Ovary (tissue), 9 donors: ENCODE data around the gene CAV1. TPM values are rescaled to one million over a fixed set of nuclear protein-coding genes. Genes with fewer than 3 reads are reported as not detected.

ENCODE experiments used
- DNase-seq, 5 donors: peaks; one replicate each; pipeline ENCODE4 v3.0.0-alpha.2; 2019 to 2020
- H3K27ac ChIP-seq, 2 donors: fragments of 200-600 bp; one replicate each; pipeline versions ENCODE4 v1.5.1 to v1.8.0; 2019 to 2022
- H3K27me3 ChIP-seq: fragments of 200-600 bp; one replicate; pipeline ENCODE4 v1.8.0; 2022
- H3K36me3 ChIP-seq: fragments of 200-600 bp; sonication (generic); one replicate; pipeline ENCODE4 v1.5.1; 2019
- H3K4me1 ChIP-seq: one replicate; pipeline ENCODE4 v1.8.1; 2013; ENCODE audit warnings: mild to moderate bottlenecking, moderate library complexity; ENCODE audit not compliant: insufficient read depth
- H3K4me3 ChIP-seq: fragments of 200-600 bp; sonication (generic); one replicate; pipeline ENCODE4 v1.5.1; 2017
- H3K9me3 ChIP-seq, 2 donors: fragments of 200-600 bp in 1 of 2; sonication (generic) in 1 of 2; one replicate each; pipeline versions ENCODE4 v1.5.1 to v1.8.1; 2013 to 2019; ENCODE audit warnings: mild to moderate bottlenecking in 1 of 2, moderate library complexity in 1 of 2
- CTCF ChIP-seq, 3 donors: fragments of 450-650 bp in 2 of 3; fragments of 200-600 bp in 1 of 3; IDR thresholded peaks; one replicate each; pipeline versions ENCODE4 v1.5.1 to v1.8.0; 2016 to 2022; ENCODE audit warnings: antibody characterized with exemption in 3 of 3, mild to moderate bottlenecking in 1 of 3
- EP300 ChIP-seq: sonication (generic); formaldehyde crosslinking; IDR thresholded peaks from one replicate; pipeline ENCODE4 v1.6.1; 2017; ENCODE audit warnings: antibody characterized with exemption
- POLR2A ChIP-seq: fragments of 450-650 bp; IDR thresholded peaks from one replicate; pipeline ENCODE4 v1.6.1; 2017; ENCODE audit warnings: antibody characterized with exemption, mild to moderate bottlenecking, moderate library complexity
- WGBS, 3 donors: extraction: QIAGEN DNeasy Blood & Tissue Kit in 1 of 3; methylation state at CpG; one replicate each; pipeline versions ENCODE4 v1.1.5 to v1.1.7; 2013 to 2017; 5-methylcytosine and 5-hydroxymethylcytosine counted together
- intact Hi-C, 4 donors: fragments of 100-400 bp; cut with DNase I; formaldehyde crosslinking; loops; one replicate each; pipeline versions ENCODE4 v1.11.0 to v1.15.1; 2022 to 2023
- polyA plus RNA-seq, 2 donors: library from polyadenylated mRNA; stranded (reverse); fragments of 200-250 nt in 1 of 2; fragments of 350-450 nt in 1 of 2; fragmentation: Illumina TruSeq in 1 of 2; extraction: RNeasy Lipid Tissue Mini Kit (QIAGEN cat#74804) in 1 of 2; gene quantifications; one replicate each; pipeline ENCODE4 v1.2.3, GENCODE V29; 2013 to 2014
- total RNA-seq, 7 donors: library from RNA; depleted of rRNA in 2 of 7; stranded (reverse); fragments of >200 nt in 2 of 7; fragmentation: NEBNext Ultra II Directional in 3 of 7; extraction: Animal tissue kit (Norgen Biotek cat#: 25700) in 3 of 7; gene quantifications; one replicate each; pipeline versions ENCODE4 v1.1.0 to v1.2.4, GENCODE V29; 2016 to 2023
- donor health status: DM: no; HTN: no; CAD: no; lungs with moderate emphysema.
- donor health status: DM: no; HTN: no; CAD: no.
- donor health status: Bipolar disorder and iron deficiency.
- donor health status: DM: yes; HTN: yes; CAD: no.
- donor health status: DM: no; HTN: no; CAD: no.
- donor health status: DM: yes; HTN: yes; CAD: no.

The CAV1 gene
- total and polyA plus RNA-seq, 9 donors, result 47.3 to 287 (median 101) TPM

GRCh38 chr7:116549370-116549769 is 24.5 kb downstream of the CAV1 start:
- no peak for DNase-seq
- H3K27ac ChIP-seq, result no peak overlapping the region
- H3K4me1 ChIP-seq, result peaks cover 2% of the 10 kb centered on the region
- no peaks in the 10 kb centered on the region for H3K27me3 ChIP-seq
- TF ChIP-seq CTCF (IDR thresholded peaks at IDR 0.05), result no peak
- intact Hi-C loops, result no loop called here
- no peaks in the 10 kb centered on the region for H3K36me3 ChIP-seq
- H3K4me3 ChIP-seq, result no peak overlapping the region
- no peaks in the 10 kb centered on the region for H3K9me3 ChIP-seq

- no peak for TF ChIP-seq CTCF (IDR thresholded peaks at IDR 0.05)
- no peak for TF ChIP-seq POLR2A
- no peak for TF ChIP-seq EP300
- no peak overlapping the region for H3K27ac ChIP-seq
- H3K4me1 ChIP-seq, result peaks cover 1% of the 10 kb centered on the region
- no peaks in the 10 kb centered on the region for H3K36me3 ChIP-seq
- WGBS, 3 donors, result 95 to 97% (median 95%) methylated on average over 5 of the region's 5 CpGs
- H3K27me3 ChIP-seq, result no peaks in the 10 kb centered on the region
- no peaks in the 10 kb centered on the region for H3K9me3 ChIP-seq
- intact Hi-C loops, result no loop called here
- no peak overlapping the region for H3K4me3 ChIP-seq
- no peak for DNase-seq
Observed at GRCh38 chr7:116551692-116552091, 26.9 kb downstream of the CAV1 start.

DNA sequence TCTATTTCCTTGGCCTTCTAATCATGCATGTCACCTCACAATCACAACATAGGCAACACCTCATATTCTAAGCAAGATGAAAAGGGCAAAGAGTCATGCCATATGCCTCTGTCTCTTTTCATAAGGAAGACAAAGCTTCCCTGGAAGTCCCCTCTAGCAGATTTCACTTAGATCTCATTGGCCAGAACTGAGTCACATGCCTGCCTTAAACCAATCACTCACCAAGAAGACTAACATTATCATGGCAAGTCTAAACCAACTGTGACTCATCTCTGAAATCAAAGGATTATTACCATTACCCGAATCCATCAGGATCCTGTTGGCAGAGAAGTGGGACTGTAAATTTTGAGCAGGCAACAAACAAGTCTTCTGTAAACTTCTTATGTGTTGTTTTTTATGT is 27.8 kb downstream of the CAV1 start:
- 62 to 85% (median 76%) methylated on average over 1 of the region's 1 CpG for WGBS, 3 donors
- DNase-seq, result no peak
- TF ChIP-seq POLR2A (no peak), CTCF (IDR thresholded peaks at IDR 0.05) (no peak), EP300 (no peak)
- intact Hi-C loops, result no loop called here
- Histone ChIP-seq H3K4me3 (no peak overlapping the region), H3K36me3 (no peaks in the 10 kb centered on the region), H3K4me1 (no peaks in the 10 kb centered on the region), H3K27me3 (no peaks in the 10 kb centered on the region), H3K27ac (no peak overlapping the region), H3K9me3 (no peaks in the 10 kb centered on the region)

- H3K36me3 ChIP-seq, result no peaks in the 10 kb centered on the region
- no peaks in the 10 kb centered on the region for H3K27me3 ChIP-seq
- WGBS, 3 donors, result 50 to 67% (median 59%) methylated on average over 3 of the region's 3 CpGs
- H3K9me3 ChIP-seq, result no peaks in the 10 kb centered on the region
- TF ChIP-seq EP300, result no peak
- TF ChIP-seq CTCF (IDR thresholded peaks at IDR 0.05), result no peak
- TF ChIP-seq POLR2A, result no peak
- no peak for DNase-seq
- H3K4me3 ChIP-seq, result no peak overlapping the region
- intact Hi-C loops, result no loop called here
- H3K27ac ChIP-seq, result no peak overlapping the region
- peaks cover 2% of the 10 kb centered on the region for H3K4me1 ChIP-seq
Observed at GRCh38 chr7:116553168-116553964, 28.5 kb downstream of the CAV1 start.
